HAP-1 (cell line): ENCODE results near the gene HMGCR.
"Not testable (repeated sequence)": the region's sequence is repeated elsewhere in the genome, so short reads cannot be mapped to it uniquely, and the experiment has no call there.

ENCODE experiments used
- DNase-seq, 2 experiments: peaks; one replicate each; pipeline ENCODE4 v3.0.0-alpha.2; 2016 to 2020; ENCODE audit warnings: low spot score in 2 of 2
- H3K27me3 ChIP-seq: fragments of 250-450 bp; sonication (Bioruptor Pico); 2 replicates; pipeline ENCODE4 v1.5.1; 2020; ENCODE audit warnings: low read depth, mild to moderate bottlenecking, moderate library complexity
- H3K36me3 ChIP-seq: fragments of 250-450 bp; sonication (Bioruptor Pico); replicated peaks from 2 replicates; pipeline ENCODE4 v1.5.1; 2020; ENCODE audit warnings: mild to moderate bottlenecking
- H3K4me1 ChIP-seq: fragments of 250-450 bp; sonication (Bioruptor Pico); 2 replicates; pipeline ENCODE4 v1.5.1; 2020; ENCODE audit warnings: mild to moderate bottlenecking
- H3K4me3 ChIP-seq: fragments of 250-450 bp; sonication (Bioruptor Pico); 2 replicates; pipeline ENCODE4 v1.5.1; 2020; ENCODE audit warnings: mild to moderate bottlenecking, moderate library complexity
- H3K9me3 ChIP-seq: fragments of 250-450 bp; sonication (Bioruptor Pico); 2 replicates; pipeline ENCODE4 v1.5.1; 2020; ENCODE audit warnings: mild to moderate bottlenecking, moderate library complexity
- in situ Hi-C: fragments of 300-500 bp; cut with MboI; formaldehyde crosslinking; loops from 3 replicates; pipeline ENCODE4 v1.14.3; 2020; ENCODE audit warnings: low sequenced_read_pairs, inconsistent platforms, mixed read lengths

HMGCR gene

GRCh38 chr5:75331095-75332090 lies 5.6 kb upstream of the HMGCR start:
- DNase-seq: no peak
- H3K9me3 ChIP-seq: no peaks in the 10 kb centered on the region
- no peaks in the 10 kb centered on the region for H3K27me3 ChIP-seq
- in situ Hi-C loops: no loop called here
- peaks cover 14% of the 10 kb centered on the region for H3K4me1 ChIP-seq
- H3K36me3 ChIP-seq: no peaks in the 10 kb centered on the region
- no peak overlapping the region for H3K4me3 ChIP-seq

- H3K4me3 ChIP-seq, H3K27me3 ChIP-seq, H3K36me3 ChIP-seq, DNase-seq, in situ Hi-C loops, H3K9me3 ChIP-seq: not testable (repeated sequence)
- peaks cover 14% of the 10 kb centered on the region for H3K4me1 ChIP-seq
These were observed 3.3 kb upstream of the HMGCR start for GRCh38 chr5:75333759-75334158.

GRCh38 chr5:75334413-75334812 lies 2.6 kb upstream of the HMGCR start:
- H3K36me3 ChIP-seq, H3K4me3 ChIP-seq, H3K9me3 ChIP-seq, in situ Hi-C loops, DNase-seq, H3K27me3 ChIP-seq: not testable (repeated sequence)
- peaks cover 14% of the 10 kb centered on the region for H3K4me1 ChIP-seq

DNA sequence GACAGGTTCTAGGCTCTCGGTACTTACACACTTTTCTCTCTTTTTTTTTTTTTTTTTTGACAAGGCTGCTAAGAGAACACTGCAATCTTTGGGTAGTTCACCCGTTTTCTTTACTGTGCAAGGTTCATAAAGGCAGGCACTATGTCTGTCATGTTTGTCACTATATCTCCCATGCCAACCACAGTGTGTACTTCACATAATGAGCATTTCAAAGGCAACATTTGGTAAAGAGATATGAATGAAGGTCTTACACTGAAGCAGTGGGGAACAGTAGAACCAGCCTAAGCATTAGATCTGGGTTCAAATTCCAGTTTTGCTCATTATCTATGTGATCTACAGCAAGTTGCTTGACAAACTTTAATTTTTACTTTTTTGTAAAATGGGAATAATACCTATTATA lies 1.5 kb upstream of the HMGCR start:
- no peaks in the 10 kb centered on the region for H3K9me3 ChIP-seq
- DNase-seq: no peak
- H3K4me1 ChIP-seq: peaks cover 23% of the 10 kb centered on the region
- H3K4me3 ChIP-seq: no peak overlapping the region
- in situ Hi-C loops: loop anchor here (5.0 kb wide), 1 partner anchor 283 kb away; the partner anchor contains the start of gene GCNT4
- H3K36me3 ChIP-seq: no peaks in the 10 kb centered on the region
- H3K27me3 ChIP-seq: no peaks in the 10 kb centered on the region

DNA sequence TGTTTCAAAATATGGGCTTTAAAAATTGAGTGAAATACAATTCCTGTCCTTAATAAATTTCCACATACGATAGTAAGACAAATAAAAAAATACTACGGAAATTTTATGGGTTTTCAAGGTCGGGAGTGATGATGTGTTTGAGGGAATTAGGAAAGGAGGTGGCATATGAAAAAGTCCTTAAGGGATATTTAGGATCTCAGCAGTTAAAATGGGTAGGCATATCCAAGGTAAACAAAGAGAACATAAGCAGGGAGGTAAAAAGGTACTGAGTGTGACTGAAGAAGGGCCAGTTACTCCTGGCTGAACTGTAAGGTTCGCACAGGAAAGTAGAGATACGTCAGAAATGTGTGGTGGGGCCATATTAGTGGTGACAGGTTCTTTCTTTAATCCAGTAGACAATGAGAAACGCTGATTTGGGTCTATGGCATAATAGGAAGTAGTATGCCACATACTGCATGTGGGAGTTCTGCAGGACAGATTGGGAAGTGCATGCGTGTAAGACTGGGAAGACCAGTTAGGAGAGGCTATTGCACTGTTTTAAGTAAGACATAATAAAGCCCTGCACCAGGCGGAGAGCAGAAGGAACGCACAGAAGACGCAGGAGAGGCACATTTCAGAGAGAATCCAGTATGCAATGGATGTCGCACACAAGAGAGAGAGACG lies 937 bp upstream of the HMGCR start:
- H3K27me3 ChIP-seq: no peaks in the 10 kb centered on the region
- no peaks in the 10 kb centered on the region for H3K9me3 ChIP-seq
- DNase-seq: peak; percentile 68 to 84
- no peaks in the 10 kb centered on the region for H3K36me3 ChIP-seq
- peak overlapping the region; percentile 81 for H3K4me3 ChIP-seq
- peaks cover 24% of the 10 kb centered on the region for H3K4me1 ChIP-seq
- in situ Hi-C loops: loop anchor here (5.0 kb wide), 1 partner anchor 284 kb away; the partner anchor contains the start of gene GCNT4

DNA sequence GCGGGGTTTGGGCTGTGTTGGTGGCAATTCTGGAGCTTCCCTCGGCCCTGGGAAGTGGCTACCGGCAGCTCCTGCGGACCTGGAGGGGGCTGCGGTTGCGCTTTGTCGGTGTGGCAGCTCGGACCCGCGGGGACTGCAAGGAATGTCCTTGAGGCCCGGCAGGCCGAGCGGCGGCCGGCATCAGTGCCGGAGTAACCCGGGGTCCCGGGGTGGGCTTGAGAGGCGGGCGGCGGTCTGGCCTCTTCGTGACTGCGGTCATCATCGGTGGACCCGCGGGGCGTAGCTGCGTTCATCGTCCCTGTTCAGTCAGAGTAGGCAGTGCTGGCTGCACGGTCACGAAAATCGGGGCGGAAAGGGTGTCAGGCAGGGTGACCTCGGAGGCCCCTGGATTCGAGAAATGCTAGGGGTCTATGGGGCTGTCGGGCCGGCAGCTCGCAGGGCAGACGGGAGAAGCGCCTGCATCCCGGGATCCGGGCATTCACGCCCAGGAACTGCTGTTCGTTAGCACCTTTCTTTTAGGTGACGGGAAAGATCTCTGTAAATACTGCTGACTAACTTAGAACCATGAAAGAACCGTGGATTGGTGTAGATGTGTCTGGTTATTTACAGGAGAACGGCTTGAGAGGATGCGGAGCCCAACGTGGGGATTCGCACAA lies 474 bp downstream of the HMGCR start:
- in situ Hi-C loops: loop anchor here (5.0 kb wide), 1 partner anchor 285 kb away; the partner anchor contains the start of gene GCNT4
- H3K4me1 ChIP-seq: peaks cover 17% of the 10 kb centered on the region
- H3K4me3 ChIP-seq: peak overlapping the region; percentile 81
- H3K36me3 ChIP-seq: peaks cover 1% of the 10 kb centered on the region; the same call in 1 of the 2 replicates
- H3K9me3 ChIP-seq: no peaks in the 10 kb centered on the region
- no peaks in the 10 kb centered on the region for H3K27me3 ChIP-seq
- no peak for DNase-seq

- no peaks in the 10 kb centered on the region for H3K9me3 ChIP-seq
- in situ Hi-C loops: loop anchor here (5.0 kb wide), 1 partner anchor 286 kb away; the partner anchor contains the start of gene GCNT4
- no peak for DNase-seq
- H3K4me1 ChIP-seq: peaks cover 17% of the 10 kb centered on the region
- no peaks in the 10 kb centered on the region for H3K27me3 ChIP-seq
- H3K36me3 ChIP-seq: peaks cover 4% of the 10 kb centered on the region; the same call in 1 of the 2 replicates
- peak overlapping the region; percentile 81 for H3K4me3 ChIP-seq
These were observed 1.4 kb downstream of the HMGCR start for GRCh38 chr5:75338408-75338807.

DNA sequence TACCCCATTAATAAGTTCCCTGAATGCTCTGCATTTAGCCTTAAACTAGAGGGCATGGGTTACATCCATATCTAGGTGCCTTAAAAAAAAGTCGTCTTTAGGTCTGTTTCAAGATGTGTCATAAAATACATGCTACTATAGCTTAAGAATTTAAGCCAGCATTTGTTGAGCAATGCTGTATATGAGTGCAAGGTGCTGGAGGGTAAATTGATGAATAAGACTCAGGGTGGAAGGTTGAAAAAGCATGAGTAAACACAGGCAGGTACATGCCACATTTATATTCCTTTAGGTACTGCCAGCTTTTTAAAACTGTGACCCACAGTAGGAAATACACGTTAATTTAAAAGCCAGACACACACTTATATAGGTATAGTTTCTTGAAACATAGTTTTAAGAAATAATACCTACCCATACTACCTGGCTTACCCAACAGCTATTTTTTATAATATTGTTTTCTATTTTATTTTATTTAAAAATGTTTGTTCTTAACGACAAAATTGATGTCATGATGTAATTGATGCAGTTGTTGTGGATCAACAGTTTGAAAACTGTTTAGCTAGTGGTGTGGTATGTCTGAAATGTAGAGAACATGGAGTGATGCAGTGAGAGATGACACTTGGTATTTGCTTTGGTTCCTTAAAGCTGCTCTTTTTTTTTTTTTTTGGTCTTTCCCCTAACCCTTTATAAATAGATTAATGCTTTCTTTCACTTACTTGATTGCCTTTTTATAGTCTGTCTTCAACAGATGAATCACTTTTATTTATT lies 3.9 kb downstream of the HMGCR start:
- no peak for DNase-seq
- Histone ChIP-seq H3K4me1 (peaks cover 13% of the 10 kb centered on the region), H3K4me3 (no peak overlapping the region), H3K9me3 (no peaks in the 10 kb centered on the region), H3K27me3 (no peaks in the 10 kb centered on the region), H3K36me3 (peaks cover 25% of the 10 kb centered on the region)
- in situ Hi-C loops: no loop called here

- Histone ChIP-seq H3K4me1 (peaks cover 10% of the 10 kb centered on the region), H3K9me3 (no peaks in the 10 kb centered on the region), H3K36me3 (peaks cover 35% of the 10 kb centered on the region), H3K4me3 (no peak overlapping the region), H3K27me3 (no peaks in the 10 kb centered on the region)
- DNase-seq: no peak
- in situ Hi-C loops: no loop called here
These were observed 4.9 kb downstream of the HMGCR start for GRCh38 chr5:75341934-75342333.

GRCh38 chr5:75342836-75343235 lies 5.8 kb downstream of the HMGCR start:
- DNase-seq: no peak
- in situ Hi-C loops: no loop called here
- no peaks in the 10 kb centered on the region for H3K27me3 ChIP-seq
- H3K36me3 ChIP-seq: peaks cover 44% of the 10 kb centered on the region
- no peak overlapping the region for H3K4me3 ChIP-seq
- no peaks in the 10 kb centered on the region for H3K9me3 ChIP-seq
- H3K4me1 ChIP-seq: peaks cover 10% of the 10 kb centered on the region

DNA sequence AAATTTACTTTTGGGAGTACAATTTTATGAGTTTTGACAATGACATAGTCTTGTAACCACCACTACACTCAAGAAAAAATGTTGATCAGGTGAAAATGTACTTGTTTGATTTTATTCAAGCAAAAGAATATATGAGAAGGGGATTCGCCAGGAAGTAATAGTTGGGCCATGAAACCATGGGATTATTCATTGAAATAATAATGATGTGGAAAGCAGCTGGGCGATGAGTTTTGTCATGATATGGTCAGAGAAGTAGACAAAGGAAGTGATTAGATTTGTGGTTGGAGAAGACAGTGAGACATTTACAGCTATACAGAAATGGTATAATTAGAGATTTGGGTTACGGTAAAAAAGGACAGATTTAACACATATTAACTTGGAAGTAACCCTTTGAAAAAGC lies 11.2 kb downstream of the HMGCR start:
- no peaks in the 10 kb centered on the region for H3K27me3 ChIP-seq
- no peaks in the 10 kb centered on the region for H3K4me1 ChIP-seq
- no peaks in the 10 kb centered on the region for H3K9me3 ChIP-seq
- in situ Hi-C loops: no loop called here
- DNase-seq: no peak
- H3K4me3 ChIP-seq: no peak overlapping the region
- H3K36me3 ChIP-seq: peaks cover 92% of the 10 kb centered on the region

- H3K36me3 ChIP-seq: peaks cover 93% of the 10 kb centered on the region
- no peaks in the 10 kb centered on the region for H3K4me1 ChIP-seq
- no peaks in the 10 kb centered on the region for H3K9me3 ChIP-seq
- no peak overlapping the region for H3K4me3 ChIP-seq
- in situ Hi-C loops: no loop called here
- H3K27me3 ChIP-seq: no peaks in the 10 kb centered on the region
- DNase-seq: no peak
These were observed 12.6 kb downstream of the HMGCR start for GRCh38 chr5:75349663-75350062.
